ENCODE results near the gene PPFIA2.

DNA sequence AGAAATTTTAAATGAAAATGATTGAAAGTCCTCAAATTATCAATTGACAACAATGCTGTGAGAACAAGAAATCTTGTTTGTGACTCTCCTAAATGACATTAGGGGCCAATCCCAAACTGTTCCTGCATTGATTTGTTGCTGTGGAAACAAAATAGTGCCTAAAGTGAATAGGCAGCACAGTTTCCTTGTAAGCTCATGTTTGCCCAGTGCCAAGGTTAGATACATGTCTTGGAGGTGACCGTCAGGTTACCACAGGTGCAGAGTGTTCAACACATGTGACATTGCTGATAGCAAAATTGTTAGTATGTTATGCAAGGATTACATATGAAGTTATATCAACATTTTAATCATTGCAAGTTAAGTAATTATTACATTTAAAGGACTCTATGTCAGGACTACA is 388.7 kb downstream of the PPFIA2 start:
- TF ChIP-seq, protein P1, sequence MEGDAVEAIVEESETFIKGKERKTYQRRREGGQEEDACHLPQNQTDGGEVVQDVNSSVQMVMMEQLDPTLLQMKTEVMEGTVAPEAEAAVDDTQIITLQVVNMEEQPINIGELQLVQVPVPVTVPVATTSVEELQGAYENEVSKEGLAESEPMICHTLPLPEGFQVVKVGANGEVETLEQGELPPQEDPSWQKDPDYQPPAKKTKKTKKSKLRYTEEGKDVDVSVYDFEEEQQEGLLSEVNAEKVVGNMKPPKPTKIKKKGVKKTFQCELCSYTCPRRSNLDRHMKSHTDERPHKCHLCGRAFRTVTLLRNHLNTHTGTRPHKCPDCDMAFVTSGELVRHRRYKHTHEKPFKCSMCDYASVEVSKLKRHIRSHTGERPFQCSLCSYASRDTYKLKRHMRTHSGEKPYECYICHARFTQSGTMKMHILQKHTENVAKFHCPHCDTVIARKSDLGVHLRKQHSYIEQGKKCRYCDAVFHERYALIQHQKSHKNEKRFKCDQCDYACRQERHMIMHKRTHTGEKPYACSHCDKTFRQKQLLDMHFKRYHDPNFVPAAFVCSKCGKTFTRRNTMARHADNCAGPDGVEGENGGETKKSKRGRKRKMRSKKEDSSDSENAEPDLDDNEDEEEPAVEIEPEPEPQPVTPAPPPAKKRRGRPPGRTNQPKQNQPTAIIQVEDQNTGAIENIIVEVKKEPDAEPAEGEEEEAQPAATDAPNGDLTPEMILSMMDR (IDR thresholded peaks at IDR 0.05), result no peak
- TF ChIP-seq POLR2AphosphoS5 (IDR thresholded peaks at IDR 0.05; ENCODE audit: low read depth, low read length) (no peak), TCF7L2 (IDR thresholded peaks at IDR 0.05; ENCODE audit: low read depth, low read length) (no peak)

Data from Panc1 (cell line).